Left ventricle myocardium inferior (tissue), 1 donor: ENCODE data around the gene GNG8. TPM values are rescaled to one million over a fixed set of nuclear protein-coding genes. Genes with fewer than 3 reads are reported as not detected.

Source experiments
- DNase-seq: peaks from one replicate; pipeline ENCODE4 v3.0.0-alpha.2; 2020
- H3K27ac ChIP-seq: fragments of 200-600 bp; replicated peaks from 2 replicates; pipeline ENCODE4 v1.8.0; 2021
- H3K27me3 ChIP-seq: fragments of 200-600 bp; 2 replicates; pipeline ENCODE4 v1.8.0; 2021; ENCODE audit warnings: low read depth
- H3K36me3 ChIP-seq: fragments of 200-600 bp; 2 replicates; pipeline ENCODE4 v1.8.0; 2021
- H3K4me1 ChIP-seq: fragments of 200-600 bp; 2 replicates; pipeline ENCODE4 v1.8.0; 2021
- H3K4me3 ChIP-seq: fragments of 200-600 bp; 2 replicates; pipeline ENCODE4 v1.8.0; 2021; ENCODE audit warnings: mild to moderate bottlenecking, moderate library complexity
- H3K9me3 ChIP-seq: fragments of 200-600 bp; replicated peaks from 2 replicates; pipeline ENCODE4 v1.8.0; 2021
- intact Hi-C: fragments of 100-400 bp; cut with micrococcal nuclease; formaldehyde crosslinking; loops from one replicate; pipeline ENCODE4 v1.11.0; 2022
- long read RNA-seq: library from polyadenylated mRNA; unstranded; transcript quantifications from one replicate; pipeline ENCODE4 v2.0.0, GENCODE V29; 2021
- total RNA-seq: library from RNA; stranded (reverse); fragmentation: NEBNext Ultra II Directional; extraction: Animal tissue kit (Norgen Biotek cat#: 25700); gene quantifications from one replicate; pipeline ENCODE4 v1.2.1, GENCODE V29; 2021
- TF ChIP-seq, protein P1 (sequence below): fragments of 200-600 bp; IDR thresholded peaks from 2 replicates; pipeline ENCODE4 v1.8.0; 2021; ENCODE audit warnings: antibody characterized with exemption, mild to moderate bottlenecking, borderline replicate concordance
- donor health status: DM: no; HTN: yes; CAD: no; lungs with severe emphysema.

Gene GNG8
- not detected for total RNA-seq
- long read RNA-seq, result 0 reads

- H3K4me3 ChIP-seq, result no peak within 1 kb of the TSS
- H3K36me3 ChIP-seq, result no peaks in the 10 kb centered on the region
- no peak within 1 kb of the TSS for H3K27ac ChIP-seq
- intact Hi-C loops, result no loop called here
- TF ChIP-seq, protein P1, sequence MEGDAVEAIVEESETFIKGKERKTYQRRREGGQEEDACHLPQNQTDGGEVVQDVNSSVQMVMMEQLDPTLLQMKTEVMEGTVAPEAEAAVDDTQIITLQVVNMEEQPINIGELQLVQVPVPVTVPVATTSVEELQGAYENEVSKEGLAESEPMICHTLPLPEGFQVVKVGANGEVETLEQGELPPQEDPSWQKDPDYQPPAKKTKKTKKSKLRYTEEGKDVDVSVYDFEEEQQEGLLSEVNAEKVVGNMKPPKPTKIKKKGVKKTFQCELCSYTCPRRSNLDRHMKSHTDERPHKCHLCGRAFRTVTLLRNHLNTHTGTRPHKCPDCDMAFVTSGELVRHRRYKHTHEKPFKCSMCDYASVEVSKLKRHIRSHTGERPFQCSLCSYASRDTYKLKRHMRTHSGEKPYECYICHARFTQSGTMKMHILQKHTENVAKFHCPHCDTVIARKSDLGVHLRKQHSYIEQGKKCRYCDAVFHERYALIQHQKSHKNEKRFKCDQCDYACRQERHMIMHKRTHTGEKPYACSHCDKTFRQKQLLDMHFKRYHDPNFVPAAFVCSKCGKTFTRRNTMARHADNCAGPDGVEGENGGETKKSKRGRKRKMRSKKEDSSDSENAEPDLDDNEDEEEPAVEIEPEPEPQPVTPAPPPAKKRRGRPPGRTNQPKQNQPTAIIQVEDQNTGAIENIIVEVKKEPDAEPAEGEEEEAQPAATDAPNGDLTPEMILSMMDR, result no peak
- H3K9me3 ChIP-seq, result no peaks in the 10 kb centered on the region
- DNase-seq, result no peak
- H3K27me3 ChIP-seq, result peaks cover 48% of the 10 kb centered on the region
- H3K4me1 ChIP-seq, result peaks cover 38% of the 10 kb centered on the region
These were observed at the start of gene GNG8 for GRCh38 chr19:46635920-46636761. TSS of gene GNG8 (minus strand) at chr19:46636202. CDS start at chr19:46634682, 1,520 bp downstream.

DNA sequence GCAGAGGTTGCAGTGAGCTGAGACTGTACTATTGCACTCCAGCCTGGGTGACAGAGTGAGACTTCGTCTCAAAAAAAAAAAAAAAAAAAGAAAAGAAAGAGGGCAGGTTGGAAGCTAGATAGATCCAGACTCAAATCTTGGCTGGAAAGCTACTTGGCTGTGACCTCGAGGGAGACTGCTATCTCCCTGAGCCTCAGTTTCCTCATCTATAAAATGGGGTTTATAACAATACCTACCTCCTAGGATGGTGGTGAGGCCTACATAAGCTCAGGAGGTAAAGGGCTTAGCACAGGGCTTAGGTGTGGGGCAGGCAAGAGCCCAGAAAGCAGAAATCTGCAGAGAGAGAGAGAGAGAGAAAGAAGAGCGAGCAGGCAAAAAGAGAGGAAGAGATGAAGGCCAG lies 49.2 kb upstream of the GNG8 start:
- Histone ChIP-seq H3K4me3 (no peak overlapping the region), H3K4me1 (no peaks in the 10 kb centered on the region), H3K27me3 (no peaks in the 10 kb centered on the region), H3K27ac (no peak overlapping the region), H3K9me3 (no peaks in the 10 kb centered on the region), H3K36me3 (peaks cover 97% of the 10 kb centered on the region)
- intact Hi-C loops, result no loop called here
- TF ChIP-seq, protein P1, result no peak
- no peak for DNase-seq

DNA sequence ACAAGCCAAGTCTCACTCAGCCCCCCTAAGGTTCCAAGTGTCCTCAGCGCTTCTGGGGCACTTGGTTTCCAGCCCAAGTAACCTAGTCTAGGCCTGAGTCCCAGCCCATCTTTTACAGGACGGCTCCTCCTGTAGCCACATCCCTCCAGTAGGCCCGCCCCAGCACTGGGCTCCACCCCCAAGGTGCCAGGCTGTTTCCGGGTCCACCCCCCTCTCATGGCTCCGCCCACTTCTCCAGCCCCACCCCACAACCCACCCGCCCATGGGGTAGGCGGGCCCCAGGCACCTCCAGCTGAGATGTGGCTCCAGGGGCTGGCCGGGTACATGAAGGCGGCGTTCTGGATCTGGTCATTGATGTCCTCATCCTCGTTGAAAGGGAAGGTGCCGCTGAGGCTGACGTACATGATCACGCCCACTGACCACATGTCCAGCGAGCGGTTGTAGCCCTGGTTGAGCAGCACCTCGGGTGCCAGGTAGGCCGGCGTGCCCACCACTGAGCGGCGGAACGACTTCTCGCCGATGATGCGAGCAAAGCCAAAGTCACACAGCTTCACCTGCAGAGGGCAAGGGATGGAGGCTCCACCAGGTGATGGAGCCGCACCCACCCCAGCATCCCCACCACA lies 42.2 kb upstream of the GNG8 start:
- H3K9me3 ChIP-seq, result no peaks in the 10 kb centered on the region
- DNase-seq, result no peak
- H3K4me3 ChIP-seq, result no peak overlapping the region
- TF ChIP-seq, protein P1, result no peak
- H3K27me3 ChIP-seq, result no peaks in the 10 kb centered on the region
- peaks cover 81% of the 10 kb centered on the region for H3K36me3 ChIP-seq
- no peak overlapping the region for H3K27ac ChIP-seq
- H3K4me1 ChIP-seq, result no peaks in the 10 kb centered on the region
- intact Hi-C loops, result no loop called here

DNA sequence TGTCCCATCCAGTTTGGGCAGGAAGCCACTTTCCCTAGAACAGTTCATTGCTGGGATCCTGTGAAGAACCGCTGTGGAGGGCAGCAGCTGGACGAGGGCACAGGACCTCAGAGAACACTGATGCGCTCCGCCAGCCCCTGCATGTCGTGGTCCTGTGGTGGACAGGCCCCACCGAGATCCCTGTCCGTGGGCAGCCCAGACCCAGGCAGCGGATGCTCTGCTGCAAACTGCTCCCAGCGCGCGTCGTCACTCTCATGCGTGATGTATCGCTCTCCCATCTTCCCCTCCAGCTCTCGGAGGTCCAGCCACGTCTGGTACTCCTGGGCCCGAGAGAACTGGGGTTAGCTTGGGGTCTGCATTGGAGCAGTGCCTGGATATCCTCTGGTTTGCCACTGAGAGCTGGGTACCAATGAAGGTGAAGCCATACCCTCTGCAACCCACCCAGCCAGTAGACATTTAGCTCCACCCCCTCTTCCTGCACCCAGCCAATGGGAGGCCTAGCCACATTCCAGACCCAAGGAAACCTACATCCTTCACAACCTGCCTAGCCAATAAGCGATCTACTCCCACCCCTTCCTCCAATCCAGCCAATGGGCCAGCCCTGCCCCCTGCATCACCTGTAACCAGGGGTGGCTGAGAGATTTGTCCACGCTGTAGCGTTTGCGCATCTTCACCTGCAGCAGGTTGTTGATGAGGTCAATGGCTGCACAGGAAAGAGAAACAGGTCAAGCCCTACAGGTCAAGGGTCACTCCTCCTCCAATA lies 38.6 kb upstream of the GNG8 start:
- Histone ChIP-seq H3K9me3 (no peaks in the 10 kb centered on the region), H3K4me1 (no peaks in the 10 kb centered on the region), H3K27ac (no peak overlapping the region), H3K4me3 (no peak overlapping the region), H3K27me3 (no peaks in the 10 kb centered on the region), H3K36me3 (peaks cover 52% of the 10 kb centered on the region)
- TF ChIP-seq, protein P1, result no peak
- intact Hi-C loops, result no loop called here
- DNase-seq, result no peak

DNA sequence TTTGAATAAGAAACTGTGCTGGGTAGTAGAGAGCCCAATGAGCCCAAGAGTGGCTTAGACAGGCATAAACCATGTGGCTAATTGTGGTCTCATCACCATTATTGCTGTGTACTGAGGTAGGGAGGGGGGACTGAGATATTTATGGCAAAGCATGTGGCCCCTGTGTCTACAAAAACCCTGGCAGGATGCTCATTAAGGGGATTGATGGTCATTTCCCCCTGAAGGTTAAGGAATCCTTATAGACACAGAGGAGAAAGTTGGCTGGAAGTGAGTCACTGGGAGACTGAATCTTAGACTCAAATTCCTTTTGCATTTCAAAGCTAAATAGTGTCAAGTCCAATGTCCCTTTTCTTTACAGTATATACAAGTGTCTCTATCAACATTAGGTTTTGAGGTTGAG lies 34.8 kb upstream of the GNG8 start:
- peaks cover 23% of the 10 kb centered on the region for H3K36me3 ChIP-seq
- no peaks in the 10 kb centered on the region for H3K27me3 ChIP-seq
- H3K4me1 ChIP-seq, result no peaks in the 10 kb centered on the region
- H3K4me3 ChIP-seq, result no peak overlapping the region
- TF ChIP-seq, protein P1, result no peak
- DNase-seq, result no peak
- H3K9me3 ChIP-seq, result no peaks in the 10 kb centered on the region
- no peak overlapping the region for H3K27ac ChIP-seq
- intact Hi-C loops, result no loop called here
